CD1c-positive myeloid dendritic cell (primary cell): ENCODE data around the gene SMIM32.
A peak's percentile ranks its signal among the peaks of the same experiment; 100 is the strongest.

Source experiments
- DNase-seq: peaks from one replicate; pipeline ENCODE4 v3.0.0-alpha.2; 2016; ENCODE audit errors: extremely low spot score

SMIM32 gene

GRCh38 chr5:136192526-136193321 is at the start of gene SMIM32:
Gene SMIM32 (minus strand): TSS chr5:136193162. CDS start chr5:136192524, 638 bp downstream.
- DNase-seq: no peak

GRCh38 chr5:136242611-136243010 is 49.6 kb upstream of the SMIM32 start:
- DNase-seq: no peak

GRCh38 chr5:136242136-136242535 is 49.2 kb upstream of the SMIM32 start:
- DNase-seq: no peak

GRCh38 chr5:136240894-136241293 is 47.9 kb upstream of the SMIM32 start:
- no peak for DNase-seq

- DNase-seq: no peak
Measured at GRCh38 chr5:136236479-136237083, 43.6 kb upstream of the SMIM32 start.

GRCh38 chr5:136235321-136235720 is 42.4 kb upstream of the SMIM32 start:
- no peak for DNase-seq

- DNase-seq: no peak
Measured at GRCh38 chr5:136232316-136232715, 39.4 kb upstream of the SMIM32 start.

GRCh38 chr5:136230176-136230575 is 37.2 kb upstream of the SMIM32 start:
- no peak for DNase-seq

- no peak for DNase-seq
Measured at GRCh38 chr5:136228136-136228757, 35.3 kb upstream of the SMIM32 start.

GRCh38 chr5:136226401-136226800 is 33.4 kb upstream of the SMIM32 start:
- no peak for DNase-seq

GRCh38 chr5:136225796-136226195 is 32.8 kb upstream of the SMIM32 start:
- no peak for DNase-seq

- DNase-seq: no peak
Measured at GRCh38 chr5:136222580-136223235, 29.7 kb upstream of the SMIM32 start.

- DNase-seq: no peak
Measured at GRCh38 chr5:136221340-136221739, 28.4 kb upstream of the SMIM32 start.

GRCh38 chr5:136216230-136216629 is 23.3 kb upstream of the SMIM32 start:
- no peak for DNase-seq

GRCh38 chr5:136215812-136216211 is 22.9 kb upstream of the SMIM32 start:
- no peak for DNase-seq

- DNase-seq: no peak
Measured at GRCh38 chr5:136213919-136214493, 21.0 kb upstream of the SMIM32 start.

GRCh38 chr5:136212252-136212721 is 19.3 kb upstream of the SMIM32 start:
- DNase-seq: peak; percentile 58

GRCh38 chr5:136211282-136212040 is 18.5 kb upstream of the SMIM32 start:
- no peak for DNase-seq

- DNase-seq: no peak
Measured at GRCh38 chr5:136210259-136210658, 17.3 kb upstream of the SMIM32 start.

- DNase-seq: no peak
Measured at GRCh38 chr5:136209346-136209910, 16.5 kb upstream of the SMIM32 start.

- no peak for DNase-seq
Measured at GRCh38 chr5:136208916-136209315, 16.0 kb upstream of the SMIM32 start.
